Osteoblast (primary cell): ENCODE results near the gene MGAT5. TPM values are rescaled to one million over a fixed set of nuclear protein-coding genes. Genes with fewer than 3 reads are reported as not detected.

Experiments
- DNase-seq: peaks from one replicate; pipeline ENCODE4 v3.0.0; 2011; ENCODE audit warnings: low spot score, mixed read lengths; ENCODE audit not compliant: insufficient read length; ENCODE audit errors: missing footprints
- H2AFZ ChIP-seq: 2 replicates; pipeline ENCODE4 v1.6.0; 2011; ENCODE audit warnings: mild to moderate bottlenecking, low read length
- H3K27ac ChIP-seq: 2 replicates; pipeline ENCODE4 v1.5.1; 2011; ENCODE audit warnings: mild to moderate bottlenecking, low read depth, low read length, moderate library complexity
- H3K27me3 ChIP-seq: 2 replicates; pipeline ENCODE4 v1.6.0; 2012; ENCODE audit warnings: mild to moderate bottlenecking, control low read depth, inconsistent platforms, low read length, moderate library complexity; ENCODE audit not compliant: insufficient read depth
- H3K36me3 ChIP-seq: 2 replicates; pipeline ENCODE4 v1.5.1; 2011; ENCODE audit warnings: mild to moderate bottlenecking, low read length, control low read depth, moderate library complexity; ENCODE audit not compliant: insufficient read depth
- H3K4me1 ChIP-seq: 2 replicates; pipeline ENCODE4 v1.5.1; 2011; ENCODE audit warnings: mild to moderate bottlenecking, low read length, control low read depth, moderate library complexity; ENCODE audit not compliant: insufficient read depth
- H3K4me2 ChIP-seq: 2 replicates; pipeline ENCODE4 v1.6.0; 2011; ENCODE audit warnings: mild to moderate bottlenecking, low read length; ENCODE audit not compliant: insufficient read depth
- H3K4me3 ChIP-seq: fragments of 200-600 bp; sonication (generic); 3 replicates; pipeline ENCODE4 v1.5.1; 2012; ENCODE audit warnings: mild to moderate bottlenecking, low read length, inconsistent platforms; ENCODE audit not compliant: insufficient read depth
- H3K79me2 ChIP-seq: 2 replicates; pipeline ENCODE4 v1.6.0; 2012; ENCODE audit warnings: mild to moderate bottlenecking, low read length, control low read depth, inconsistent platforms; ENCODE audit not compliant: insufficient read depth
- H3K9me3 ChIP-seq: 2 replicates; pipeline ENCODE4 v1.5.1; 2011; ENCODE audit warnings: low read depth, low read length, control low read depth
- H4K20me1 ChIP-seq: 2 replicates; pipeline ENCODE4 v1.6.0; 2012; ENCODE audit warnings: mild to moderate bottlenecking, low read length, control low read depth; ENCODE audit not compliant: insufficient read depth
- CTCF ChIP-seq: IDR thresholded peaks from 2 replicates; pipeline ENCODE4 v1.5.1; 2011; ENCODE audit warnings: mild to moderate bottlenecking, low read depth, low read length, moderate library complexity; ENCODE audit errors: extremely low read depth
- total RNA-seq: library from RNA; depleted of rRNA; stranded (reverse); fragments of >200 nt; gene quantifications from 2 replicates; pipeline ENCODE4 v1.2.3, GENCODE V29; 2012

The MGAT5 gene
- total RNA-seq, 1 donor, result 29.7 TPM

- H3K27ac ChIP-seq, result no peak overlapping the region
- no peak overlapping the region for H2AFZ ChIP-seq
- no peaks in the 10 kb centered on the region for H3K27me3 ChIP-seq
- H3K36me3 ChIP-seq, result no peaks in the 10 kb centered on the region
- H3K9me3 ChIP-seq, result no peaks in the 10 kb centered on the region
- no peak for DNase-seq
- no peak overlapping the region for H3K4me3 ChIP-seq
- no peaks in the 10 kb centered on the region for H4K20me1 ChIP-seq
- no peaks in the 10 kb centered on the region for H3K79me2 ChIP-seq
- no peak for TF ChIP-seq CTCF
- no peak overlapping the region for H3K4me2 ChIP-seq
- peaks cover 28% of the 10 kb centered on the region for H3K4me1 ChIP-seq
Measured at GRCh38 chr2:134369220-134369902, 115.5 kb downstream of the MGAT5 start.

GRCh38 chr2:134370655-134371445 lies 117.0 kb downstream of the MGAT5 start:
- Histone ChIP-seq H3K4me1 (peaks cover 28% of the 10 kb centered on the region), H3K79me2 (no peaks in the 10 kb centered on the region), H3K36me3 (no peaks in the 10 kb centered on the region), H3K4me2 (peak overlapping the region; percentile 8), H3K27me3 (no peaks in the 10 kb centered on the region), H3K4me3 (no peak overlapping the region), H4K20me1 (no peaks in the 10 kb centered on the region), H3K9me3 (no peaks in the 10 kb centered on the region), H3K27ac (peak overlapping the region; percentile 10), H2AFZ (no peak overlapping the region)
- TF ChIP-seq CTCF, result no peak
- peak; percentile 37 for DNase-seq

- no peaks in the 10 kb centered on the region for H4K20me1 ChIP-seq
- peak; percentile 49 for DNase-seq
- no peak for TF ChIP-seq CTCF
- no peaks in the 10 kb centered on the region for H3K79me2 ChIP-seq
- H2AFZ ChIP-seq, result no peak overlapping the region
- peak overlapping the region; percentile 60 for H3K4me2 ChIP-seq
- peak overlapping the region; percentile 74 for H3K27ac ChIP-seq
- peak overlapping the region; percentile 32 for H3K4me3 ChIP-seq
- H3K36me3 ChIP-seq, result no peaks in the 10 kb centered on the region
- peaks cover 28% of the 10 kb centered on the region for H3K4me1 ChIP-seq
- no peaks in the 10 kb centered on the region for H3K27me3 ChIP-seq
- H3K9me3 ChIP-seq, result no peaks in the 10 kb centered on the region
Measured at GRCh38 chr2:134372141-134372540, 118.3 kb downstream of the MGAT5 start.

GRCh38 chr2:134372611-134373131 lies 118.8 kb downstream of the MGAT5 start:
- H3K4me1 ChIP-seq, result peaks cover 28% of the 10 kb centered on the region
- peak; percentile 90 for DNase-seq
- no peaks in the 10 kb centered on the region for H3K79me2 ChIP-seq
- H3K27me3 ChIP-seq, result no peaks in the 10 kb centered on the region
- H2AFZ ChIP-seq, result no peak overlapping the region
- peak overlapping the region; percentile 32 for H3K4me3 ChIP-seq
- H3K36me3 ChIP-seq, result no peaks in the 10 kb centered on the region
- peak overlapping the region; percentile 60 for H3K4me2 ChIP-seq
- no peaks in the 10 kb centered on the region for H4K20me1 ChIP-seq
- TF ChIP-seq CTCF, result no peak
- H3K27ac ChIP-seq, result peak overlapping the region; percentile 74
- no peaks in the 10 kb centered on the region for H3K9me3 ChIP-seq
